ENCODE data around the gene BCL11A. TPM values are rescaled to one million over a fixed set of nuclear protein-coding genes. Genes with fewer than 3 reads are reported as not detected.

BCL11A gene
- total RNA-seq, 4 donors from 2014 or later, result 4.6 to 12.8 (median 9.0) TPM

GRCh38 chr2:60408811-60409530 lies 144.5 kb downstream of the BCL11A start:
- no peak overlapping the region for H3K4me3 ChIP-seq (replicated peaks in 1 of 3)
- H3K4me1 ChIP-seq, result no peaks in the 10 kb centered on the region
- DNase-seq, result no peak
- H3K36me3 ChIP-seq, result no peaks in the 10 kb centered on the region
- intact Hi-C loops (cut with DNase I), result no loop called here
- H3K27ac ChIP-seq, result no peak overlapping the region
- no peaks in the 10 kb centered on the region for H3K9me3 ChIP-seq
- 82 to 87% methylated on average over 8 of the region's 8 CpGs for WGBS, 2 donors
- no peak for TF ChIP-seq POLR2A (IDR thresholded peaks at IDR 0.05)
- TF ChIP-seq, protein P1, sequence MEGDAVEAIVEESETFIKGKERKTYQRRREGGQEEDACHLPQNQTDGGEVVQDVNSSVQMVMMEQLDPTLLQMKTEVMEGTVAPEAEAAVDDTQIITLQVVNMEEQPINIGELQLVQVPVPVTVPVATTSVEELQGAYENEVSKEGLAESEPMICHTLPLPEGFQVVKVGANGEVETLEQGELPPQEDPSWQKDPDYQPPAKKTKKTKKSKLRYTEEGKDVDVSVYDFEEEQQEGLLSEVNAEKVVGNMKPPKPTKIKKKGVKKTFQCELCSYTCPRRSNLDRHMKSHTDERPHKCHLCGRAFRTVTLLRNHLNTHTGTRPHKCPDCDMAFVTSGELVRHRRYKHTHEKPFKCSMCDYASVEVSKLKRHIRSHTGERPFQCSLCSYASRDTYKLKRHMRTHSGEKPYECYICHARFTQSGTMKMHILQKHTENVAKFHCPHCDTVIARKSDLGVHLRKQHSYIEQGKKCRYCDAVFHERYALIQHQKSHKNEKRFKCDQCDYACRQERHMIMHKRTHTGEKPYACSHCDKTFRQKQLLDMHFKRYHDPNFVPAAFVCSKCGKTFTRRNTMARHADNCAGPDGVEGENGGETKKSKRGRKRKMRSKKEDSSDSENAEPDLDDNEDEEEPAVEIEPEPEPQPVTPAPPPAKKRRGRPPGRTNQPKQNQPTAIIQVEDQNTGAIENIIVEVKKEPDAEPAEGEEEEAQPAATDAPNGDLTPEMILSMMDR (IDR thresholded peaks at IDR 0.05), result no peak
- H3K27me3 ChIP-seq, result no peaks in the 10 kb centered on the region

- intact Hi-C loops (cut with DNase I), result no loop called here
- no peaks in the 10 kb centered on the region for H3K27me3 ChIP-seq
- no peak for DNase-seq
- WGBS, 2 donors, result 100% methylated on average over 1 of the region's 1 CpG
- no peaks in the 10 kb centered on the region for H3K9me3 ChIP-seq
- TF ChIP-seq POLR2A (IDR thresholded peaks at IDR 0.05), result no peak
- TF ChIP-seq, protein P1 (IDR thresholded peaks at IDR 0.05), result no peak
- no peak overlapping the region for H3K27ac ChIP-seq
- no peaks in the 10 kb centered on the region for H3K36me3 ChIP-seq
- H3K4me3 ChIP-seq (replicated peaks in 1 of 3), result no peak overlapping the region
- H3K4me1 ChIP-seq, result no peaks in the 10 kb centered on the region
Observed at GRCh38 chr2:60408207-60408606, 145.2 kb downstream of the BCL11A start.

DNA sequence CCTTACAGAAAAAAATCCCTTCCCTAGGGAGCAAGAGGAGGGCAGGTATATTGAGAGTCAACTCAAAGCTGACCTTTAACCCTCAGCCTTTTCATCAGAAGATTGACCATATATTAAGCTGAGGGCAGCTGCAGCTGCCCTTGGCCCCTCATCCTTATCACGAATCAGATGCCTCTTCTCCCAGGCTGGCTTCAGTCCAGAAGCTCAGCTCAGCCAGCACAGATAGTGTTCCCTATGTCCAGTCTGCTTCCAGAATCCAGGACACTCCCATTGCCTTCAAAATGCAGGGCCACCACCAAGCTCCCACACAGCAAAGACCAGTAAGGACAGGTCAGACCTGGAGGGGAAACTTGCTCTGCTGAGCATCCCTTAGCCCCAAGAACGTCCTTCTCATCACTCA lies 146.1 kb downstream of the BCL11A start:
- H3K27me3 ChIP-seq, result no peaks in the 10 kb centered on the region
- H3K27ac ChIP-seq, result no peak overlapping the region
- intact Hi-C loops (cut with DNase I), result no loop called here
- no peaks in the 10 kb centered on the region for H3K36me3 ChIP-seq
- WGBS, 2 donors, result 46 to 59% methylated on average over 2 of the region's 2 CpGs
- no peak for TF ChIP-seq POLR2A (IDR thresholded peaks at IDR 0.05)
- TF ChIP-seq, protein P1 (IDR thresholded peaks at IDR 0.05), result no peak
- H3K4me3 ChIP-seq (replicated peaks in 1 of 3), result no peak overlapping the region
- no peaks in the 10 kb centered on the region for H3K9me3 ChIP-seq
- no peaks in the 10 kb centered on the region for H3K4me1 ChIP-seq
- no peak for DNase-seq

- no peak overlapping the region for H3K27ac ChIP-seq
- H3K4me1 ChIP-seq, result no peaks in the 10 kb centered on the region
- TF ChIP-seq, protein P1 (IDR thresholded peaks at IDR 0.05), result no peak
- no peak for TF ChIP-seq POLR2A (IDR thresholded peaks at IDR 0.05)
- H3K36me3 ChIP-seq, result no peaks in the 10 kb centered on the region
- intact Hi-C loops (cut with DNase I), result no loop called here
- no peaks in the 10 kb centered on the region for H3K9me3 ChIP-seq
- 74 to 90% methylated on average over 7 of the region's 7 CpGs for WGBS, 2 donors
- DNase-seq, result no peak
- no peaks in the 10 kb centered on the region for H3K27me3 ChIP-seq
- no peak overlapping the region for H3K4me3 ChIP-seq (replicated peaks in 1 of 3)
Observed at GRCh38 chr2:60406192-60406591, 147.3 kb downstream of the BCL11A start.

DNA sequence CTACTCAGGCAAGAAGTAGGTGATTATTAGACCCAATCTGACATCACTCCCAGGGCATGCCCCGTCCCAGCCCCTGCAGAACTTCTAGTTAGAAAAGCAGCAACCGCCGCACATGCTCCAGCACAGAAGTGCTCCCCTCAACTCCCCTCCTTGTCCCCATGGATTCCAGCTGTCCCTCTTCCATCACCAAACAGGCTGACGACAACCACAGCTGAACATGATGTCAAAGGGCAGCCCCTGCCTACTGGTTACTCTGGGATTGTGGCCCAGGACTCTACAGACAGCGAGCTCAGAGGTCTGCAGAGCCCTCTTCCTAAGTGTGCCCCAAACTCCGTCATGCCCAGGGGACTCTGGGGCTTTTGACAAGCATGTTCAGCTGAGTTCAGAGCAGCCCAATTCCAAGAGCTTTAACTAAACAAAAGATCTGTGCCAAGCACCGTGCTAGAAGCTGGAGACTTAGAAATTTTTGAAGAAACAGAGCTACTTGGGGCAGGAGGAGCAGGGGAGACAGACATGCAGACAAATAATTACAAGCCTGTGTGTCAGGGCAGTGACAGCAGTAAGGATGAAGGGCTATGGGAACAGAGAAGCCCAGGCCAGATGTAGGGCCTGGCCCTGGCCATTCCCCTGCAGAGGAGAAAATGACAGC lies 148.1 kb downstream of the BCL11A start:
- H3K4me3 ChIP-seq (replicated peaks in 1 of 3), result no peak overlapping the region
- TF ChIP-seq, protein P1 (IDR thresholded peaks at IDR 0.05), result no peak
- TF ChIP-seq POLR2A (IDR thresholded peaks at IDR 0.05), result no peak
- H3K27me3 ChIP-seq, result no peaks in the 10 kb centered on the region
- H3K9me3 ChIP-seq, result no peaks in the 10 kb centered on the region
- H3K27ac ChIP-seq, result no peak overlapping the region
- 68 to 77% methylated on average over 7 of the region's 7 CpGs for WGBS, 2 donors
- intact Hi-C loops (cut with DNase I), result no loop called here
- no peaks in the 10 kb centered on the region for H3K4me1 ChIP-seq
- H3K36me3 ChIP-seq, result no peaks in the 10 kb centered on the region
- no peak for DNase-seq
